Measurements from ENCODE around the gene THUMPD3.
A peak's percentile ranks its signal among the peaks of the same experiment; 100 is the strongest.

THUMPD3 gene, protein sequence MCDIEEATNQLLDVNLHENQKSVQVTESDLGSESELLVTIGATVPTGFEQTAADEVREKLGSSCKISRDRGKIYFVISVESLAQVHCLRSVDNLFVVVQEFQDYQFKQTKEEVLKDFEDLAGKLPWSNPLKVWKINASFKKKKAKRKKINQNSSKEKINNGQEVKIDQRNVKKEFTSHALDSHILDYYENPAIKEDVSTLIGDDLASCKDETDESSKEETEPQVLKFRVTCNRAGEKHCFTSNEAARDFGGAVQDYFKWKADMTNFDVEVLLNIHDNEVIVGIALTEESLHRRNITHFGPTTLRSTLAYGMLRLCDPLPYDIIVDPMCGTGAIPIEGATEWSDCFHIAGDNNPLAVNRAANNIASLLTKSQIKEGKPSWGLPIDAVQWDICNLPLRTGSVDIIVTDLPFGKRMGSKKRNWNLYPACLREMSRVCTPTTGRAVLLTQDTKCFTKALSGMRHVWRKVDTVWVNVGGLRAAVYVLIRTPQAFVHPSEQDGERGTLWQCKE

GRCh38 chr3:9362731-9363530, at the start of gene THUMPD3:
Gene THUMPD3 (plus strand): TSS chr3:9363054. CDS start chr3:9365069, 2,015 bp downstream.
- peak; percentile 98 to 99 (median 98) for DNase-seq

DNA sequence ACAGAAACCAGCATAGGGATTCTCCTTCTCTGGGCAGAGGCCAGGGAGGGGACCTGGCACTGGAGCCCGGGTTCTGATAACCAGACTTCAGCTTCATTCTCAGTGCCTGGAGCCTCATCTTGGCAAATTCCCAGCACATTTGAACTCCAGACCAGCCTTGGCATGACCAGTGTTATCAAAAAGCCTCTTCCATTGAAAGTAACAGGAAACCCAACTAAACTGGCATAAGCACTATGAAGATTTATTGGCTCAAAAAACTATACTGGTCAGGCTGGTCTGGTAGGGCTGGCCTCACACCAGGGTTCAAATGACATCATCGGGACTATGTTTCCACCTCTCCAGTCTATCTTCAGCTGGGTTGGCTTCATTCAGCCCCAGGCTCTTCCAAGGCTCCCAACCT, 48.1 kb upstream of the THUMPD3 start:
- DNase-seq = no peak

GRCh38 chr3:9316881-9317361, 45.9 kb upstream of the THUMPD3 start:
- no peak for DNase-seq

DNA sequence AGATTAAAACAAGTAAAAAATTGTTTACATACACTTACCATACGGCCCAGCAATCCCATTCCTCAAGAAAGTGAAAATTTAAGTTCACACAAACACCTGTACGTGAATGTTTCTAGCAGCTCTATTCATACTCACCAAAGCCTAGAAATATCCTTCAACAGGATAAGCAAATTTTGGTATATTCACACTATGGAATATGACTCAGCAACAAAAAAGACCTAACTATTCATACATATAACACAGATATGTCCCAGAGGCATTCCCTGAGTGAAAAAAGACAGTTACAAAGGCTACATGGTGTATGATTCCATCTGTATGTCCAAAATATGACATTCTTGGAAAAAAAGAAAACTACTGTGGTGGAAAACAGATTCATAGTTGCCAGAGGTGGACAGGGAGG, 40.1 kb upstream of the THUMPD3 start:
- no peak for DNase-seq

DNA sequence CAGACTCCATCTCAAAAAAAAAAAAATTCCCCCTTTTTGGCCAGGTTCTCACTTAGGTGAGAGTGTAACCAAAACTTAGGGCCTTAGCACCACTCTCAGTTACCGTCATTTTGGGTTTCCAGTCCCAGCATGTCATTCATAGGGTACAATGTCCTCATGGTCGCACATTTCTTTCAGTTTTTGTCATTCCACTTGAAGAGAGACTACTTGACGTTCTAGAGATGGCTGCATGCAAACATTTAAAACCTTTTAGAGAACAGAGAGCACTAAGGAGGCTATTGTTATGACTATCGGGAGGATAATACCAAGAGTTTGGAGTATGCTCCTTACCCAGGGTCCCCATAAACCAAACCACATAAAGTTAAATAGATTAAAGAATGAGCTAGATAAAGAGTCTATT, 37.9 kb upstream of the THUMPD3 start:
- DNase-seq = no peak

DNA sequence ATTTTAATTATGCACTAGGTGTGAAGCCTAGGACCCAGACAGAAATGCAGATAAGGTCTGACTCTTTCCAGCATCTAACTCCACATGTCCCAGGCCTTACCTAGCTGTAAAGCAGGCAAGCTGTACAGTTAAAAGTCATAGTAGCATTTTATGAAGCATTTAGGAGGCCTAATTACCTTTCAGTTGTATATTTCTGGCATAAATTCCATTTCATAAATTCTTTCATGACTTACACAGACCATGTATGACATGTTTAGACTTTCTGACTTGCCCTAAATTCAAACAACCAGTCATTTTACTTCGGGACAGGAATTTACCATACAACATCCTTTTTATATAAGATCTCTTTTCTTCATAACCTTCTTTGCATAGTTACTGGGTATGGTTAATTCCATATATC, 35.3 kb upstream of the THUMPD3 start:
- DNase-seq = no peak

DNA sequence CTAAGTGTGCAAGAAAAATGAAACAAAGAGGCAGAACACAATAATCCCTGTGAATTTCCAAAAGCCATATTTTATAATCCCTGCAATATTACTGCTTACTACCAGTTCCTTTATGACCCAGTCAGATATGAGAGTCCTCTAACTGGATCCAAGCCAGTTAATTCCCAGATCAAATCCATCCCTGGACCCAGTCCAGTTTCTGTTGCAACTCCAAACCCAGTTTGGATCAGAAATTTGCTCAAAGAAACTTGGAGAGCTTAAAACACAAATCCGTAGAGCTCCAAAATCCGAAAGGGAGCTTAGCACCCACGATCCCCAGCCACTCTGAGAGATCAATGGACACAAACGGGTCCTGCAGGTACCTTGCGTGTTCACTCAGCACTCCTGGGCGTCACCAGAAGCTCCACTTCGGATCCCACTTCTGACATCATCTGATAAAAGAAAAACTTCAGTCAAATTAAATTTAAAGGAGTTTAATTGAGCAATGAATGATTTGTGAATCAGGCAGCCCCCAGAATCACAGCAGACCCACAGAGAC, 32.6 kb upstream of the THUMPD3 start:
- no peak for DNase-seq

GRCh38 chr3:9331171-9331570, 31.7 kb upstream of the THUMPD3 start:
- no peak for DNase-seq

DNA sequence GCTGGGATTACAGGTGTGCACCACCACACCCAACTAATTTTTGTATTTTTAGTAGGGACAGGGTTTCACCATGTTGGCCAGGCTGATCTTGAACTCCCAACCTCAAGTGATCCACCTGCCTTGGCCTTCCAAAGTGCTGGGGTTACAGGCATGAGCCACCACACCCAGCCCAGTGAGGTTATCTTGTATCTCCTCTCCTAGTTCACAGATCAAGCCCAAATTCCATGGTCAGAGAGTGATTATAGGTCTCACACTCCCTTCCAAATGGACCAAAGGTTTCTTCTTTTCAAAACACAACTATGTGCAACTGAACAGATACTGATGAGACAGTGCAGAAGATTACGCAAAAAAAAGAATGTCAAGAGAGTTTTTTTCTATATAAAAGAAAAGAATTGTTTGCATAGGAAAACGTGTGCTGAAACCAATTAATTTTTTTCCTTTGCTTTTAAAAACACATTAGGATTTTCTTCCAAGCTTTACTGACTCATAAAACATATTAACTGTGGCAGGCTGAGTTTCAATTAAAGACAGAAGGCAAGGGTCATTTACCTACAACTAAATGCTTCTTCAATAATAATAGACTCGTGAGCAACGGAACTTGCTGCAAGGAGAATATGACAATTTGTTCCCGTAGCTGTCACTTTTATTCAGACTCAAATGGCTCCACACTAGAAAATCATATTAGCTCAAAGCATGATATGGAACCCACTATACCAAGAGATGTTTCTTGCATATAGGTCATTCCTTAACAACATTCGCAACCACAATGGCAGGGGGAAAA, 30.4 kb upstream of the THUMPD3 start:
- DNase-seq = no peak

DNA sequence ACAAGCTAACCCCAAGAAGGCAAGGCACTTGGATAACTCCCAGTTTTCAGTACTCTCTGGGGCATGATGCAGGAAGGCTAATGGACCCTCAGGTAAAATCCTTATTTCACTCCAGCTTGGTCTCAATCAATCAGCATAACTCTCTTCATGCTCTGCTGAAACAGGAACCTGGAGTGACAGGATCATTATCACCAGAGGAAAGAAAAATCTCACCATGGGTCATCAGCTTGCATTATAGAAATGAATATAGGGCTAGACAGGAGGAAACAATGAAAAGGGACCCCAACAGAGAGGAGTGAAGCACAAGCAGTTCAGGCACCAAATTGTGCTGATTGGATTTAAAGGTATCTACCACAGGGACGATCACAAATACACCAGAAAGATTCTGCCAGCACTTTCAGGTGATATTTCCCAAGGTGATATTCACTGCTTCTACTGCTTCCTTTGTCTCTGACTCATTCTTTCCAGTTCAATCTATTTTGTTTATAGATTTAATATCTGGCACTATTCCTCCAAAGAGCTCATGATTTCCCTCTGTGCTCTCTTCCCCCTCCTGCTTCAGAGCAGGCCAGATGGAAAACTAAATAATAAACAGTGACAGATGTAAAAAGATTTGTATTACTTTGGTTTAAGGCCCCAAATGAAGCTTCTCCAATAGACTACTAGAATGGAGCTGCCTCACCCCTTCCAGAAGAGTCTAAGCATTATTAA, 22.9 kb upstream of the THUMPD3 start:
- no peak for DNase-seq

DNA sequence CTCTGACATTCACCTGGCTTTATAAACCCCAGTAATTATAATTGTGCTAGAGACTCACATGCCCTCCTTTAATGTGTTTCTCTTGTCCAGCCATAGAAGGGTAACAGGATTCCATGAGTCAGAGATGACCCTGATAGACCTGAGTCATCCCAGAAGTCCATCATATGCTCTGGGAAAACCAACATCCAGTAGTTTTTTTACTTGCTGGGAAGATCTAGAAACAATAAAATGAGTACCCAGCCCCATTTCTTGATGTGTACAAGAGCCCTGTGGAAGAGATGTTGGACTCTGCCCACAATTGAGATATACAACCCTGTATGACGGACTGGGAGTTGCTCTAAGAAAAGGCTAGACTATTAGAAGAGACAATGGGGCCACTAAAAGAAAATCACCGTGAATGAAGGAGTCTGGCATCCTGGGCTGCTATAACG, 22.4 kb upstream of the THUMPD3 start:
- peak in 1 of 3 donors; percentile 17 for DNase-seq

DNA sequence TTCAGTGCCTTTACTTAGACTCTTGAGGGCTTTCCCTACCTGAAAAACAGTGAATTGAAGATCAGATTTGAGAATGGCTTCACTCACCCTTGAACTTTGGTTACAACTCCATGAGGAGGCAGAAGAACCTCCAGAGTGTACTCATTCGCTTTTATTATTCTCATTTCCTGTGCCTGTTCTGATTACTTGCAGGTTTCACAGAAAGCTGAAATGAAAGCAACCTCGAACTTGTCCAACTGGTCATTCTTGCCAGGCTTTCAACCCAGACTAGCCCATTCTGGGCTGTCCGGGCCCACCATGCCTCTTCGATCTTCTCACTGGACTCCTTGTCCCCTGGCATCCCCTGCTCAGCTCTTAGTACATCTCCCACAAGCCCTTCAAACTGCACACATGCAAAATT, 20.2 kb upstream of the THUMPD3 start:
- DNase-seq = peak in 1 of 3 donors; percentile 10

GRCh38 chr3:9343115-9343514, 19.7 kb upstream of the THUMPD3 start:
- DNase-seq = peak in 1 of 3 donors; percentile 8

DNA sequence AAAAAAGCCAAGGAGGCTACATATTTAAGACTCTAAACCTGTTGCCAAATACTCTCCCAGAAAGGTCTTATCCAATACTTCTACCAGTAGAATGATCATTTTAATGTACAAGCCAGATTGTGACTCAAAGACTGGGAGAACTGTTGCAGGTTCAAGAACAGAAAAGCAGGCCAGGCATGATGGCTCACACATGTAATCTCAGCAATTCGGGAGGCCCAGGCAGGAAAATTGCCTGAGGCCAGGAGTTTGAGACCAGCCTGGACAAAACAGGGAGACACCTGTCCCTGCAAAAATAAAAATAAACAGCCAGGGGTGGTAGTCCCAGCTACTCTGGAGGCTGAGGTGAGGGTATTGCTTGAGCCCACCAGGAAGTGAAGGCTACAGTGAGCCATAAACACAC, 17.8 kb upstream of the THUMPD3 start:
- DNase-seq = no peak

GRCh38 chr3:9346141-9346540, 16.7 kb upstream of the THUMPD3 start:
- no peak for DNase-seq

GRCh38 chr3:9347081-9347480, 15.8 kb upstream of the THUMPD3 start:
- no peak for DNase-seq

- DNase-seq = no peak
These were observed 15.0 kb upstream of the THUMPD3 start for GRCh38 chr3:9347887-9348286.

DNA sequence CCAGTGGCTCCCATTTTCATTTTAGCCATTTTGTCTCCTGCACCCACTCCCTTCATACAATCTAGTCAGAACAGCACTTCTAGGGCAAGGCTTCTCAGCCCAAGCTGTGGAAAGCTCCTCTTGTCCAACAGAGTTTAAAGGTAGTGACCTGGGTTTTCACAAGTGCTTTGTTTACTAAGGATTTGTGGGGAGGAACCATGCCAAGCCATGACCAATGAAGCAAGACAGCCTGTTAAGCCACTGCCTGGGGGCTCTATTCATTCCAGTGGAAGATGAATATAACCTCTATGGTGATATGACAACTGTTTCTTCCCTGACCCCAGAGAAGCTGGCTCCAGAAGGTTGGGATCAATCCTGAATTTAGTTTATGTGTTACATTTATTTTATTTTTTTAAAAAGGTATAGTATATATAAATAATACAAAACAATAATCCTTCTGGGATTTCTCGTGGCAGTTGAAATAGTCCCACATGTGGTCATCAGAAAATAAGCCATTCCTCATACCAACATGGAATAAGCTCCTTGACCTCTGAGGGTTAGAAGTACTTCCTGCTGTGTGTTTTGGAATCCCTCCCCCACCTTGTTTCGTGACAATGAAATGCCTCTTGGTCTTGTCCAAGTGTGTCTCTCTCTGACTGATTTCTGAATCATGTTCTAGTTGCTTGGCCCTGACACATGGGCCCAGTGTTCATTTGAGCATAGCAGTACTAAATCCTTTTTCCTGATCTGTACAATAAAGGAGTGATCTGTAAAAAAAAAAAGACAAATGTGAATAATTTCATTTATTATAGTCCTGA, 13.3 kb upstream of the THUMPD3 start:
- no peak for DNase-seq

DNA sequence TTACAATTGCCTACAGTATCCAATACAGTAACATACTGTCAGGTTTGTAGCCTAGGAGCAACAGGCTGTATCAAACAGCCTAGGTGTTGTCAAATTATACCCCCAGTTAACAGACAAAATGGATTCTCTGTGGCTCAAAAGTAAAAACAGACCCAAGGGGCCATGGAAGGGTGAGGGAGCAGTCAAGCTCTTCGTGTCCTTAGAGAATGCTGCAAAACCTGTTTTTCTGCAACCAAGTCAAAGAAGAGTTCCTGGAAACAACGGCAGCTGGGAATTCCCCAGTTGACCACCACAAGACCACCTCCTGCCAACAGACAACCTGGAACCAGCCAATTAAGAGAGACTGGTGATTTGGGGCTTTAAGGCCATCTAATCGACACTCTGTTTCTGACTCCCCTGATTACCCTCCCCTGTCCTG, 11.1 kb upstream of the THUMPD3 start:
- no peak for DNase-seq

- peak; percentile 72 to 80 (median 78) for DNase-seq
These were observed 9.7 kb upstream of the THUMPD3 start for GRCh38 chr3:9352917-9353752.

All from suppressor macrophage treated with lipopolysaccharide for 1 hour (primary cell).